Ovary (tissue), 10 donors: Measurements from ENCODE around the gene DCAF16. TPM values are rescaled to one million over a fixed set of nuclear protein-coding genes. Genes with fewer than 3 reads are reported as not detected.
"Not testable (repeated sequence)": the region's sequence is repeated elsewhere in the genome, so short reads cannot be mapped to it uniquely, and the experiment has no call there.

Experiments used
- DNase-seq, 5 donors: peaks; one replicate each; pipeline ENCODE4 v3.0.0-alpha.2; 2019 to 2020
- H3K27ac ChIP-seq, 2 donors: fragments of 200-600 bp; one replicate each; pipeline versions ENCODE4 v1.5.1 to v1.8.0; 2019 to 2022
- H3K27me3 ChIP-seq: fragments of 200-600 bp; one replicate; pipeline ENCODE4 v1.8.0; 2022
- H3K36me3 ChIP-seq: fragments of 200-600 bp; sonication (generic); one replicate; pipeline ENCODE4 v1.5.1; 2019
- H3K4me1 ChIP-seq: one replicate; pipeline ENCODE4 v1.8.1; 2013; ENCODE audit warnings: mild to moderate bottlenecking, moderate library complexity; ENCODE audit not compliant: insufficient read depth
- H3K4me3 ChIP-seq: fragments of 200-600 bp; sonication (generic); one replicate; pipeline ENCODE4 v1.5.1; 2017
- H3K9me3 ChIP-seq, 2 donors: fragments of 200-600 bp in 1 of 2; sonication (generic) in 1 of 2; one replicate each; pipeline versions ENCODE4 v1.5.1 to v1.8.1; 2013 to 2019; ENCODE audit warnings: mild to moderate bottlenecking in 1 of 2, moderate library complexity in 1 of 2
- EP300 ChIP-seq: sonication (generic); formaldehyde crosslinking; IDR thresholded peaks from one replicate; pipeline ENCODE4 v1.6.1; 2017; ENCODE audit warnings: antibody characterized with exemption
- POLR2A ChIP-seq: fragments of 450-650 bp; IDR thresholded peaks from one replicate; pipeline ENCODE4 v1.6.1; 2017; ENCODE audit warnings: antibody characterized with exemption, mild to moderate bottlenecking, moderate library complexity
- WGBS, 3 donors: extraction: QIAGEN DNeasy Blood & Tissue Kit in 1 of 3; methylation state at CpG; one replicate each; pipeline versions ENCODE4 v1.1.5 to v1.1.7; 2013 to 2017; 5-methylcytosine and 5-hydroxymethylcytosine counted together
- intact Hi-C, 4 donors: fragments of 100-400 bp; cut with DNase I; formaldehyde crosslinking; loops; one replicate each; pipeline versions ENCODE4 v1.11.0 to v1.15.1; 2022 to 2023
- long read RNA-seq, 3 donors: library from polyadenylated mRNA in 2 of 3; unstranded in 2 of 3; transcript quantifications; one replicate each; pipeline ENCODE4 v2.0.0 and lab custom pipeline, GENCODE V29; 2021 to 2026
- polyA plus RNA-seq, 2 donors: library from polyadenylated mRNA; stranded (reverse); fragments of 200-250 nt in 1 of 2; fragments of 350-450 nt in 1 of 2; fragmentation: Illumina TruSeq in 1 of 2; extraction: RNeasy Lipid Tissue Mini Kit (QIAGEN cat#74804) in 1 of 2; gene quantifications; one replicate each; pipeline ENCODE4 v1.2.3, GENCODE V29; 2013 to 2014
- total RNA-seq, 7 donors: library from RNA; depleted of rRNA in 2 of 7; stranded (reverse); fragments of >200 nt in 2 of 7; fragmentation: NEBNext Ultra II Directional in 3 of 7; extraction: Animal tissue kit (Norgen Biotek cat#: 25700) in 3 of 7; gene quantifications; one replicate each; pipeline versions ENCODE4 v1.1.0 to v1.2.4, GENCODE V29; 2016 to 2023
- TF ChIP-seq, protein P1 (sequence below), 3 donors: fragments of 450-650 bp in 2 of 3; fragments of 200-600 bp in 1 of 3; IDR thresholded peaks; one replicate each; pipeline versions ENCODE4 v1.5.1 to v1.8.0; 2016 to 2022; ENCODE audit warnings: antibody characterized with exemption in 3 of 3, mild to moderate bottlenecking in 1 of 3
- donor health status: DM: no; HTN: no; CAD: no; lungs with moderate emphysema.
- donor health status: DM: no; HTN: no; CAD: no.
- donor health status: Bipolar disorder and iron deficiency.
- donor health status: DM: yes; HTN: yes; CAD: no.
- donor health status: DM: no; HTN: no; CAD: no.
- donor health status: DM: yes; HTN: yes; CAD: no.

DCAF16 gene
- 10 to 100 TPM; 31.4 to 65.0 (median 56.9) TPM for total RNA-seq
- polyA plus RNA-seq, result 10 to 100 TPM; 25.8 to 32.5 TPM
- long read RNA-seq, donor 1, full-length matches to known transcripts, result 43 of 121 reads
- long read RNA-seq, donor 1, partial matches to known transcripts, result 23 of 121 reads
- long read RNA-seq, donor 1, other reads (novel, unspliced or antisense), result 55 of 121 reads
- long read RNA-seq, donor 2, full-length matches to known transcripts, result 9 of 14 reads
- long read RNA-seq, donor 2, partial matches to known transcripts, result 0 of 14 reads
- long read RNA-seq, donor 2, other reads (novel, unspliced or antisense), result 5 of 14 reads
- long read RNA-seq, donor 3, full-length matches to known transcripts, result 2 of 15 reads
- long read RNA-seq, donor 3, partial matches to known transcripts, result 2 of 15 reads
- long read RNA-seq, donor 3, other reads (novel, unspliced or antisense), result 11 of 15 reads

DNA sequence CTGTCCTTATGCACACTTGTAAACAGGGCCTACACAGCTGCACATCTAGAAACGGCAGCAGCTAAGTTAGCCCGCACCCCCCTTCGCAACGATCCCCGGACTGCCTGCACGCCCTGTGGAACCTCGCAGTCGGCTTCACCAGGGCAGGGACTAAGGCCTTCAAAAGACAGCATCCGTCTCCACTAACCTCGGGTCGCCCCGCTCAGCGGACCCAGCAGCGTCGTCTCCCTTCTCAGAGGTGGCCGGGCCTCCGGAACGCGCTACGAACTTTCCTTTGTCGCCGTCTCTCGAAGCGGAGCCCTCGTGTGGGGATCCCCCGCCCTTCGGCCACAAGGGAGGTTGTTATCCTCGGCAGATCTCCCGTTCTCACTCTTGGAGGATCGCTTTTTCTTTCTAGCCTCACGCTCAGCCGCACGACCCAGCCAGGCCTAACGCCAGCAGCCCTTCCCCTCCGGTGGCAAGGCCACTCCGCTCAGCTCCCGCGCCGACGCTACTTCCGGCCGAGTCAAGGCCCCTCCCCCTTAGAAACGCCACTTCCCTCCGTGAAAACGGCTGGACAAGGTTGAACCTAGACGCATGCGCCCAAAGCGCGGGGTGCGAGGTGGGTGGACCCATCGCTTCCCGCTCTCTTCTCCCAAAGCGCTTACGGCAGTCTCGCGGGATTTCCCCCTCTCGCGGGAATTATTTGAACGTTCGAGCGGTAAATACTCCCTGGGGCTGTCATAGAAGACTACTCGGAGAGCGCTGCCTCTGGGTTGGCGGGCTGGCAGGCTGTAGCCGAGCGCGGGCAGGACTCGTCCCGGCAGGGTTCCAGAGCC is at the start of gene DCAF16, which contains the start of gene NCAPG:
Gene DCAF16, minus strand, starts transcription at position 498 of the 818 bp plus-strand sequence. CDS start 6,616 bp downstream, outside the sequence.
Gene NCAPG, plus strand, starts transcription at position 720 of the 818 bp plus-strand sequence. CDS start 99 bp downstream, outside the sequence.
- Histone ChIP-seq H3K4me1 (peaks cover 5% of the 10 kb centered on the region), H3K27ac (peak within 1 kb of the TSS; percentile 47 to 88), H3K27me3 (no peaks in the 10 kb centered on the region), H3K9me3 (no peaks in the 10 kb centered on the region), H3K4me3 (peak within 1 kb of the TSS; percentile 90), H3K36me3 (no peaks in the 10 kb centered on the region)
- DNase-seq, result peak; percentile 99
- intact Hi-C loops, result loop anchor here in 2 of 4 donors (2.0 to 10.0 kb wide), 3 partner anchors 210 to 784 kb away; partner anchors contain the start of gene LCORL (in 1 of the 2)
- WGBS, 3 donors, result 0 to 1% (median 0%) methylated on average over 62 to 69 of the region's 69 CpGs
- TF ChIP-seq, protein P1, sequence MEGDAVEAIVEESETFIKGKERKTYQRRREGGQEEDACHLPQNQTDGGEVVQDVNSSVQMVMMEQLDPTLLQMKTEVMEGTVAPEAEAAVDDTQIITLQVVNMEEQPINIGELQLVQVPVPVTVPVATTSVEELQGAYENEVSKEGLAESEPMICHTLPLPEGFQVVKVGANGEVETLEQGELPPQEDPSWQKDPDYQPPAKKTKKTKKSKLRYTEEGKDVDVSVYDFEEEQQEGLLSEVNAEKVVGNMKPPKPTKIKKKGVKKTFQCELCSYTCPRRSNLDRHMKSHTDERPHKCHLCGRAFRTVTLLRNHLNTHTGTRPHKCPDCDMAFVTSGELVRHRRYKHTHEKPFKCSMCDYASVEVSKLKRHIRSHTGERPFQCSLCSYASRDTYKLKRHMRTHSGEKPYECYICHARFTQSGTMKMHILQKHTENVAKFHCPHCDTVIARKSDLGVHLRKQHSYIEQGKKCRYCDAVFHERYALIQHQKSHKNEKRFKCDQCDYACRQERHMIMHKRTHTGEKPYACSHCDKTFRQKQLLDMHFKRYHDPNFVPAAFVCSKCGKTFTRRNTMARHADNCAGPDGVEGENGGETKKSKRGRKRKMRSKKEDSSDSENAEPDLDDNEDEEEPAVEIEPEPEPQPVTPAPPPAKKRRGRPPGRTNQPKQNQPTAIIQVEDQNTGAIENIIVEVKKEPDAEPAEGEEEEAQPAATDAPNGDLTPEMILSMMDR (IDR thresholded peaks at IDR 0.05), result no peak
- TF ChIP-seq POLR2A (peak; percentile 92), EP300 (no peak)

DNA sequence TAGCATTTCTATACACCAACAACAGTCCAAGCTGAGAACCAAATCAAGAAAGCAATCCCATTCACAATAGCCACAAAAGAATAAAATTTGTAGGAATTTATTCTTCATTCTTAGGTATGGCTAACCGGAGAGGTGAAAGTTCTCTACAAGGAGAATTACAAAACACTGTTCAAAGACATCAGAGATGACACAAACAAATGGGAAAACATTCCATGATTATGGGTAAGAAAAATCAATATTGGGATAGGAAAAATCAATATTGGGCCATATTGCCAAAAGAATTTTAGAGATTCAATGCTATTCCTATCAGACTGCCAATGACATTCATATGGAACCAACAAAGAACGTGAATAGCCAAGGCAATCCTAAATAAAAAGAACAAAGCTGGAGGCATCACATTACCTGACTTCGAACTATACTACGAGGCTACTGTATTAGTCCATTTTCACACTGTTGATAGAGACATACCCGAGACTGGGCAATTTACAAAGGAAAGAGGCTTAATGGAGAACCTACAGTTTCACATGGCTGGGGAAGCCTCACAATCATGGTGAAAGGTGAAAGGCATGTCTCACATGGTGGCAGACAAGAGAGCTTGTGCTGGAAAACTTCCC is 49.3 kb upstream of the DCAF16 start:
- intact Hi-C loops, result no loop called here
- Histone ChIP-seq H3K36me3 (no peaks in the 10 kb centered on the region), H3K4me3 (no peak overlapping the region), H3K4me1 (no peaks in the 10 kb centered on the region), H3K27ac (no peak overlapping the region), H3K27me3 (no peaks in the 10 kb centered on the region), H3K9me3 (no peaks in the 10 kb centered on the region)
- 94 to 98% (median 98%) methylated on average over 5 of the region's 5 CpGs for whole genome bisulfite sequencing, 3 donors
- TF ChIP-seq, protein P1 (IDR thresholded peaks at IDR 0.05), result no peak
- TF ChIP-seq POLR2A, result no peak
- TF ChIP-seq EP300, result no peak
- DNase-seq, result no peak

DNA sequence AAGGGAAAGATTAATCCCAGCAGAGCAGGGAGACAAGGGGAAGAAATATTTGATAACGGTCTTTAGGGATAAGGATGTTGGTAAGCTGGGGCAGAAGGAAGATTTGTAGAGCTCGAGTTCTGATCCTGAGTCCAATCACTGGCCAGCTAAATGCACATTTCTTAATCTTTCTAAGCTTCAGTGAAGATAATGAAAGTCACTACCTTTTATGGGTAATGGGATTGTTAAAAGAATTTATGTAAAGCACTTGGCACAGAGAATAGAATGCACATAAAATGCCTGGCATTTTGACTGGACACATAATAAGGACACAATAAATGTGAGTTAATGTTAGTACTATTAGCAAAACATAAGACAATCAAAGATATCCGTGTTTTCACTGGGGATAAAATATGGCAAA is 43.5 kb upstream of the DCAF16 start:
- intact Hi-C loops, result loop anchor here in 1 of 4 donors (5.0 kb wide), 1 partner anchor 483 kb away; no protein-coding TSS in a partner anchor
- Histone ChIP-seq H3K27me3 (no peaks in the 10 kb centered on the region), H3K4me3 (no peak overlapping the region), H3K27ac (no peak overlapping the region), H3K9me3 (no peaks in the 10 kb centered on the region), H3K36me3 (no peaks in the 10 kb centered on the region), H3K4me1 (no peaks in the 10 kb centered on the region)
- TF ChIP-seq, protein P1 (IDR thresholded peaks at IDR 0.05), result no peak
- no peak for DNase-seq
- WGBS, 3 donors, result 70 to 79% (median 77%) methylated on average over 3 of the region's 3 CpGs

DNA sequence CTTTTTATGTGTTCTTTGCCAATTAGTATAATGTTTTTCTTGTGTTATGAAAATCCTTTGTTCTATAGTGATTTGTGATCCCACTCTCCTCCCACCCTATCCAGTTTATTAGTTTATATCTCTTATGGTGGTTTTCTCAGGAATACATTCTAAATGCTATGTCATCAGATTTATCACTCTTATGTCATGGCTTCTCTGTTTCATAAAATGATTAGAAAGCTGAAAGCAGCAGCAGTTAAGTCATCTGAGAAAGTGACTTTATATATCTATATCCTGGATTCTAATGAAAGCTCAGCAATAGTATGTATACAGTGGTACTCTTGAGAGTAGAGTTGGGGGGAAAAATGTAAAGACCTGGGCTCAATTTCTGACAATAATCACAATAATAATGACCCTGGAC is 41.4 kb upstream of the DCAF16 start:
- no peak overlapping the region for H3K4me3 ChIP-seq
- H3K9me3 ChIP-seq, result no peaks in the 10 kb centered on the region
- no peaks in the 10 kb centered on the region for H3K4me1 ChIP-seq
- H3K36me3 ChIP-seq, result no peaks in the 10 kb centered on the region
- H3K27me3 ChIP-seq, result no peaks in the 10 kb centered on the region
- no peak for DNase-seq
- TF ChIP-seq EP300 (no peak), POLR2A (no peak)
- TF ChIP-seq, protein P1 (IDR thresholded peaks at IDR 0.05), result no peak
- no peak overlapping the region for H3K27ac ChIP-seq
- intact Hi-C loops, result loop anchor here in 1 of 4 donors (5.0 kb wide), 1 partner anchor 485 kb away; no protein-coding TSS in a partner anchor

DNA sequence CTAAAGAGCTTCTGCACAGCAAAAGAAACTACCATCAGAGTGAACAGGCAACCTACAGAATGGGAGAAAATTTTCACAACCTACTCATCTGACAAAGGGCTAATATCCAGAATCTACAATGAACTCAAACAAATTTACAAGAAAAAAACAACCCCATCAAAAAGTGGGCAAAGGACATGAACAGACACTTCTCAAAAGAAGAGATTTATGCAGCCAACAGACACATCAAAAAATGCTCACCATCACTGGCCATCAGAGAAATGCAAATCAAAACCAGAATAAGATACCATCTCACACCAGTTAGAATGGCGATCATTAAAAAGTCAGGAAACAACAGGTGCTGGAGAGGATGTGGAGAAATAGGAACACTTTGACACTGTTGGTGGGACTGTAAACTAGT is 39.7 kb upstream of the DCAF16 start:
- H3K27ac ChIP-seq, H3K4me1 ChIP-seq, H3K36me3 ChIP-seq, H3K9me3 ChIP-seq, H3K4me3 ChIP-seq, DNase-seq, H3K27me3 ChIP-seq: not testable (repeated sequence)
- 90 to 100% (median 96%) methylated on average over 1 of the region's 1 CpG for WGBS, 3 donors
- intact Hi-C loops, result loop anchor here in 1 of 4 donors (5.0 kb wide), 1 partner anchor 487 kb away; no protein-coding TSS in a partner anchor
